ENCODE measurements around the gene STK10.
"Not testable (repeated sequence)": the region's sequence is repeated elsewhere in the genome, so short reads cannot be mapped to it uniquely, and the experiment has no call there.

GRCh38 chr5:172149481-172149880 is 38.5 kb downstream of the STK10 start:
- not testable (repeated sequence) for TF ChIP-seq CTCF, POLR2A (IDR thresholded peaks at IDR 0.05)

All from body of pancreas (tissue), 4 donors.